HG03439 (cell line): ENCODE data around the gene TTLL7.
"Not testable (repeated sequence)": the region's sequence is repeated elsewhere in the genome, so short reads cannot be mapped to it uniquely, and the experiment has no call there.

Source experiments
- ATAC-seq: cut with Tn5 transposase; IDR thresholded peaks from one replicate; pipeline ENCODE4 v1.9.1; 2021; ENCODE audit warnings: mild to moderate bottlenecking, moderate library complexity; ENCODE audit not compliant: unreplicated experiment

The TTLL7 gene

GRCh38 chr1:83932281-83932680 is 66.7 kb downstream of the TTLL7 start:
- ATAC-seq = no peak

GRCh38 chr1:83931658-83932253 is 67.2 kb downstream of the TTLL7 start:
- ATAC-seq = peak; percentile 74

DNA sequence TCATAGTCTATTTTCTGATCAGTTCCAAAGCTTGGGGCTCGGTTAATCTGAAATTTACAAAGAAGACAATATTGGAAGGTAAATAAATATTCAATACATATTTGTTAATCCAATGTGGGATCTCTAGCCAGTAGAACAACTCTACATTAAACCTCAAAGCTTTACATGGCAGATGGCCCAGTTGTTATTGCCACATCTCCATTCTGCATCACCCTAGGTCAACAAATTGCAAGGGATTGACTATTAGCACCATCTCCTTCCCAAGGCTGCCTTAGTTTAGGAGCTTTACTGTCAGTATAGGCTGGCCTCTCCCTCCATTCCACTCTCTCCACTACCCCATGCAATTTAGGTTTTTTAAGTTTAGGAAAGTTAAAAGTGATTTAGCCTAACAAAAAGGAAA is 69.7 kb downstream of the TTLL7 start:
- ATAC-seq = no peak

DNA sequence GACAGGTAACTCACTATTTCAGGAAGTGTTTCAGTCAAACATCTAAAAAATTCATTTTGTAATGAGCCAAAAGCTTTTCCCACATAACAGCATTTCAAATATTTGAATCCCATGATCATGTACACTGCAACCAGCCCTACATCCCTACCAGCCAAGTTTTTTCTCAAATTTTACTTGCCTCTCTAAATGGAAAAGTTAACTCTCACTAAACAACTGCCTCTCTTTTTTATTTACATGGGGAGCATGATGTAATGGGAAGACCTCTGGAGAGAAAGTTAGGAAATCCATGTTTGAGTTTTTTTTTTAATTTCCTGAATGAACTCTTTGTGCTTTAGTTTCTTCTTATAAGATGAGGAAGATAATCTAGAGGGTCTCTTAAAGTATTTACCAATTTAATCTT is 70.5 kb downstream of the TTLL7 start:
- no peak for ATAC-seq

- ATAC-seq = no peak
Observed at GRCh38 chr1:83927701-83928100, 71.2 kb downstream of the TTLL7 start.

DNA sequence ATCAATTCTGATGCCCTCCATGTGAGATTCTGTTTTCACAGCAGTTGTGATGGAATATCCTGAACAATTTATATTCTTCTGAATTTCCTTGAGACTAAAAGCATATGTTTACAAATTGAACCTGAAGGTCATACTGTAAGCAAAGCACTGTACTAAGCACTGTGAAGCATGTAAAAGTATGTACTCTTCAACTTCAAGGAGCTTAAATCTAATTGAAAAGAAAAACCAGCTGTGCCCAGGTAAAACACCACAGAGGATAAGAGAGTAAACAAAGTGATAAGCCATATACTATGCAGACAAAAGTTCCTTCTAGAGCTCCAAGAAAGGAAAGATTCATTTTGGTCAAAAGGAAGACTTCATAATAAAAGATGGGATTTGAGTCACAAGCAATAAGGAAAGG is 71.9 kb downstream of the TTLL7 start:
- ATAC-seq = no peak

DNA sequence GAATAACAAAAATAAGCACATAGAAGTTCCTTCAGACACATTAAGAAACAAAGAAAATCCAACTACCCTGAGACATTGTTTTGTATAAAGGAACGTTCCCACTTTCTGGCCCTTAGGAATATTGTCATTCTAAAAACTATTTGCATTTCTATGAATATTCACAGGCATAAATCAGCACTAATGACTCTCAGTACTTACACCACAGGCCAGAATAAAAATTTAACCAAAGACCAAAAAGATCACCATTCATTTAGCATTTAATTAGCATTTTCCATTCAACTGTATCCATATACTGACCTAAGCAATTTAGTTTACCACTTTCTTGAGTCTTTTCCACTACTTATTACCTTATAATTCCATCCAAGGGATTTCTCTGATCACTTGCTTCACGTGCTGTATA is 75.4 kb downstream of the TTLL7 start:
- ATAC-seq = no peak

- ATAC-seq = no peak
Observed at GRCh38 chr1:83922431-83922830, 76.5 kb downstream of the TTLL7 start.

DNA sequence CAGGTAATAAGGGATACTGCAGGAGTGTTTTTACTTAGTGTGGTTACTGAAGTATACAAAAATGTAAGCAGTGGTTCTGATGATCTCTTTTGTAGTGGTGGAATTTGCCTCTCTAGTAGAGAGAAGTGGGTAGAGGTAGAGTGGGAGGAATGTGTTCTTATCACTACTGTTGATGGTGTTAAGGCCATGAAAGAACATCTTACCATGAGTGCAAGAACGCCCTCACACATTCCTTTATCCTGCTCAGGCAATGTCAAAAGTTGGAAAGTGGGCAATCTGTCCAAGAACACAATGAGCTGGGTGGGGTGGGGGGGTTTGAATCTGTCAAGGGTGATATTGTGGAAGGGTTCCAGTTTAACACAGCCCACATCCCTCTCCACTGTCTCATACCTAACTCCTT is 78.6 kb downstream of the TTLL7 start:
- ATAC-seq = no peak

- no peak for ATAC-seq
Observed at GRCh38 chr1:83919872-83920271, 79.1 kb downstream of the TTLL7 start.

- ATAC-seq = no peak
Observed at GRCh38 chr1:83918688-83919285, 80.1 kb downstream of the TTLL7 start.

DNA sequence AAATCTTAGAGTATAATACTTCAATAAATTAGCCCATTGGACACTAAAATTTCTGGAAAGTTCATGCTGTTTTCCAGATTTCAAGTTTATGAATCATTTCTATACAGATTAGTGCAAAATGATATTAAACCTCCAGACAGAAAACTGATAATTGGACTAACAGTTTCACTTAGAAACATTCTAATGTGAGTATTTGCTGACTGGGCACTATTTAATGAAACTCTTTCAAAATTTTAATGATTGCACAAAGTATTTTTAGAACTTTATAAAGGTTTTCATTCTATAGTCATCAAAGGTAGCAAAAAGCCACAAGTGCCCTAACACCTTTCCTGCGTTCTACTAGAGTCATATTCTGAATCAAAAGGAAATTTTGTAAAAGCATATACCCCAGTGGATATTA is 81.0 kb downstream of the TTLL7 start:
- ATAC-seq = no peak

DNA sequence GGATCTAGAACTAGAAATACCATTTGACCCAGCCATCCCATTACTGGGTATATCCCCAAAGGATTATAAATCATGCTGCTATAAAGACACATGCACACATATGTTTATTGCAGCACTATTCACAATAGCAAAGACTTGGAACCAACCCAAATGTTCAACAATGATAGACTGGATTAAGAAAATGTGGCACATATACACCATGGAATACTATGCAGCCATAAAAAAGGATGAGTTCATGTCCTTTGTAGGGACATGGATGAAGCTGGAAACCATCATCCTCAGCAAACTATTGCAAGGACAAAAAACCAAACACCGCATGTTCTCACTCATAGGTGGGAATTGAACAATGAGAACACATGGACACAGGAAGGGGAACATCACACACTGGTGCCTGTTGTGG is 82.8 kb downstream of the TTLL7 start:
- not testable (repeated sequence) for ATAC-seq

- no peak for ATAC-seq
Observed at GRCh38 chr1:83912876-83913275, 86.1 kb downstream of the TTLL7 start.

DNA sequence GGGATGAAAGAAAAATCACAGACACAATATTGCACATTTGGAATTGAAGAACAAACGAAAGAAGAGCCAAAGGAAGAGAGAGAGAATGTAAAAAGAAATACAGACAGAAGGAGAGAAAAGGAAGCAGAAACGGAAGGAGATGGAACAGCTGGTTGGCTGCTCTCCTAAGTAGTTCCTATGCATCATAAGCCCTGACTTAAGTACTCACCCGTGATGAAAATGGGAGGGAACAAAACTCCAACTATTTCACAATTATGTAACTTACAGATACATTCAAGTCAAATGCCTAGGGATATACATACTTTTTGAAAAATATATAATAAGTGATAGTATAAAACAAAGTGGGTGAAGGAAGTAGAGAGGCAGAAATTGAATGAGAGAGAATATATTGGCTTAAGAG is 88.5 kb downstream of the TTLL7 start:
- no peak for ATAC-seq

DNA sequence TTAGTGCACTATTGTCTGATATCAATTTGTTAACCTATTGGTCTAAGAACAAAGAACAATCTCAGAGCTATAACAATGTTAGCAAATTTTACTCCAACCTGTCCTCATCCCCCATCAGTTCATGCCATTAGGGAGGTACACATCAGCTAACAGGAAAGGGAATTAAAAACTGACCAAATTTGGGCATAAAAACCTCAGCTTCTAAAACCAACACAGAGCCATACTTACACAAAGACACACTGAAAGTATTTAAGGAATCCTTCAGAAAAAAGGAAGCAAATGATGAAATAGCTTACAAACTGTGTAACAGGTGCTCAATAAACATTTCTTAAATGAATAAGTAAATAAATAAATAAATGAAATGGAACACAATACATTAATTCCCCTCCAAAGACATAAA is 89.2 kb downstream of the TTLL7 start:
- ATAC-seq = no peak

DNA sequence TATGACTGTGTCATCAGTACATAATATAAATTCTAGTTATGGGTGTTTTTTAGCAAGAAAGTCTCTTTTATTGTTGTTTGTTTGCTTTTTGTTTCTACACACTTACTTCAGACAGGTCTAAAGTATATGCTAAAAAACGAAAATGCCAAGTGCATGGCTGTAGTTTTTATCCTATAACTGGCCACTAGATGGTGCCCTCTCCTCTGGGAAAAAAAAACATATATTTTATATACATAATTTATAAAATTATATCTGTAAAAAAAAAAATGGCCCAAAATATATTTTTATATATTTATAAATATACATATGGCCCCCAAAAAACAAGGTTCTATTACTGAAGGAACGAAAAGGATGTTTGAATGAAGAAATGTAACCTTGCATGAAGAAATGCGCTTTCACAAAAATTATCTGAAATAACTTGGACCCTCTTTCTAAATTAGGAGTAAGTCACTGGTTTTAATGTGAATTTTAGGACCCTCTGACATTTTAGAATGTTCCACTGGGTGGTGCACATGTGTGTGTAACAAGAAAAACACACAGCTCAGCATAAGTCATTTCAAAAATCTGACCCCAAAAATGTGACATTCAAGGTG is 93.5 kb downstream of the TTLL7 start:
- no peak for ATAC-seq

GRCh38 chr1:83901547-83902155 is 97.3 kb downstream of the TTLL7 start:
- no peak for ATAC-seq

DNA sequence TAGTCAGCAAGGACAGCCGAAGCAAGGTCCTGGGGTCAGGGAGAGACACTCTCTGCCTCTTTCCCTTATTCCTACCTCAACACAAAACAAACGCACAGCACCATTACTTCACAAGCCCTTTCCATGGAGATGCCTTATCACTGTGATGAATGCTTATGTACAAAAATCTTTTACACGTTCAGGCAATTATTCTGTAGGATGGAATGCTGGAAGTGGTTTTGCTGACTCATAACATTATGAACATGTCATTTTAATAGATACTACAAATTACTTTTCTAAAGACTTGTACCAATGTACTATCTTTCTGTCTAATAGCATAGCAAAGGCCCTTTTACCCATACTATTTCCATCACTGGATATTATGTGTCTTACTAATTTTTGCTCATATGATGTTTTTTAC is 98.4 kb downstream of the TTLL7 start:
- no peak for ATAC-seq

- no peak for ATAC-seq
Observed at GRCh38 chr1:83897516-83897915, 101.4 kb downstream of the TTLL7 start.

DNA sequence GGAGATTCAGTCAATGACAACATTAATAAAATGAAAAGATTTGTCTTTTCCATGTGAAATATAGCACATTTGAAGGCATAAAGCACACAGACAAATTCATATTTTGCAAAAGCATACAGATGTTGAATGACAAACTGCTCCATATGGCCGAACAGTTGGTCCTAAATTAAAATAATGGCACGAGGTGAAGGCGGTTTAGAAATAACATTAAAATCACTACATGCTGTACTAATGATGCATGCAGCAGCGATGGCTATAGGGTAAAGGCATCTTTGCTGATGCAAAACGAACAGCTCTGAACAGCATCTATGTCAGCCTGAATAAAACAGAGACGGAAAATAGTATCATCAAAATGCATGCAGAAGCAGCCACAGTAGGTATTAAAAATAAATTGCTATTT is 102.6 kb downstream of the TTLL7 start:
- ATAC-seq = no peak

- ATAC-seq = no peak
Observed at GRCh38 chr1:83889707-83890106, 109.2 kb downstream of the TTLL7 start.
